Measurements from ENCODE around the gene TRIM29.
A peak's percentile ranks its signal among the peaks of the same experiment; 100 is the strongest.
"Not testable (repeated sequence)": the region's sequence is repeated elsewhere in the genome, so short reads cannot be mapped to it uniquely, and the experiment has no call there.

TRIM29 gene

DNA sequence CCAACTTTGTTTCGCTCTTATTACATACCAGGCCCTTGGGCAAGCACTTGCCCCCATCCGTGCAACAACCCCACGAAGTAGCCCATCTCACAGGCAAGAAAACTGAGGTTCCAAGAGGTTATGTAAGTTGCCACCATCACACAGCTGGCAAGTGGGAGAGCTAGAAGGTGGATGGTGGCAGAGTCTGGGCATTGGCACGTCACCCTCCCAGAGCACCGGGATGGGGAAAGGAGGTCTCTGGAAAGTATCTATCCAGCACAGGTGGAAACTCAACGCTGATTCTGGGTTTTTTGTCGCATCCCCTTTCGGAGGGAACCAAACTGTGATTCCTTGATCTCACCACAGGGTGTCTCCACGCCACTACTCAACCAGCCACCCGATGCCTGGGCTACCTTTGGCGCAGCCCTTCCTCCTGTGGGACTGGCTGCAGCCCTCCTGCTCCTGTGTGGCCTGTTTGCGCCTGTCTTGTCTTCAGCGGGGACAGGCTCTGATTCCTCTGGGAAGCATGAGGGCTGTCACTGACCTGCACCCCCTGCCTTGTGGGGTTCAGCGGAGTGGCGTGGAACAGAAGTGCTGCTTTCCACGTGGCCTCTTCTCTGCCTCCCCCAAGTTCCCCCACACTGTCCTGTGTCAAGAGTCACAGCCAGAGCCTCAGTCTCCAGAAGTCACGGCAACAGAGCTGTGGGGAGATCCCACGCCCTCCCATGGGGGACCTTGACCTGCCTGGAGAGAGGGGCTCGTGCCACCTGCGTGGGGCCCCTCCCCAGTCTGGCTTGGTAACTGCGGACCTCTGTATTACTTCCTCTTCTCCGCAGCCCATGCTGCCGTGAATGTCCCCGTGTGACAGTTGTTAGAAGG, 34.4 kb upstream of the TRIM29 start:
- peak; percentile 31 for DNase-seq

DNA sequence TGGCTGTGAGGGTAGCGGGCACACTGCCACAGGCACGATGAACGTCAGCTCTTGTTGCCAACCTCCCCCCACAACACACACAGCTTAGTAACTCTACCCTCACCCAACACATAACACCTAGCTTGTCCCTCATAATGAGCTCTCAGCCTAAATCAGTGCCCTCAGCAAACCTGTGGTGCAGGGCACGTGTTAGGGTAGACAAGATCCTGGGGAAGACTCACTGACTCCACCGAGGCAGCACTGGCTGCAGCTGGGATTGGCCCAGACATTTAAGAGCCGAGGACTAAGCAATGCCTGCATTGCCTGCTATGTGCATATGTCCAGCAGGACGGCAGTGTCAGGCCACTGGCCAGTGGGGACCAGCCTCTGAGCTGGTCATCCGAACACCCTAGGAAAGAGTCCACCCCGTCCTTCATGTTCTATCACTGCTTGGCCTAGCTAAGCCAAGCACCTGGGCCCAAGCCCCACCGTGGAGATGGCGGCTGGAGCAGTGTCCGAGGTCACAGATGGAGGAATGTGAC, 32.9 kb upstream of the TRIM29 start:
- no peak for DNase-seq

DNA sequence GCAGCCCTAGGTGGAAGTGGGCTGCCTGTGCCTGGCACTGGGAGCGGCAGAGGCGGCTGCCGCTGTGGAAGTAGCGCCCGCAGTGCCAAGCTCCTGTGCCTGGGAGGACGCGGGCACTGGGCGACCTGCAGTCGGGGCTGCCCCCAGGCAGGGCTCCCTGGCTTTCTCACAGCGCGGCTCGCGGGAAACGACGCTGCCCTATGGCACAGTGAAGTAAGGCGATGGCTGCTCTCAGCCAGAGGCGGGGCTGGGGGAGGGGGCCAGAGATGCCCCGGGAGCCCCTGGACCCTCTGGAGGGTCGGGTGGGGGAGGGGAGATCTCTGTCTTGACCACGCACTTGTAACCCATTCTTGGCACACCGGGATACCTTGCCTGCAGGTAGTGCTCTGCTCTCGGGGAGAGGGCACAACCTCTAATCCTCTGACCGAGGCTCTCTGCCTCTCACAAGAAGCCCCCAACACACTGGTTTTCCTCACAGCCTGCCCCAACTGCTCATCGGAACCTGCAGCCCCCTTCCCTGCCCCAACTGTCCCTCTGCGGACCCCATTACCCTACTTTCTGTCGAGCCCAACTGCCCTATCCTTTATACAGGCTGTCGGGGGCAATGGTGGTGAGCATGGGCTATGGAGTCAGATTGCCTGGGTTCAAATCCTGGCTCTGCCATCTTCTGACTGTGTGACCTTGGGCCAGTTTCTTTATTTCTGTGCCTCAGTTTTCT, 32.2 kb upstream of the TRIM29 start:
- no peak for DNase-seq

DNA sequence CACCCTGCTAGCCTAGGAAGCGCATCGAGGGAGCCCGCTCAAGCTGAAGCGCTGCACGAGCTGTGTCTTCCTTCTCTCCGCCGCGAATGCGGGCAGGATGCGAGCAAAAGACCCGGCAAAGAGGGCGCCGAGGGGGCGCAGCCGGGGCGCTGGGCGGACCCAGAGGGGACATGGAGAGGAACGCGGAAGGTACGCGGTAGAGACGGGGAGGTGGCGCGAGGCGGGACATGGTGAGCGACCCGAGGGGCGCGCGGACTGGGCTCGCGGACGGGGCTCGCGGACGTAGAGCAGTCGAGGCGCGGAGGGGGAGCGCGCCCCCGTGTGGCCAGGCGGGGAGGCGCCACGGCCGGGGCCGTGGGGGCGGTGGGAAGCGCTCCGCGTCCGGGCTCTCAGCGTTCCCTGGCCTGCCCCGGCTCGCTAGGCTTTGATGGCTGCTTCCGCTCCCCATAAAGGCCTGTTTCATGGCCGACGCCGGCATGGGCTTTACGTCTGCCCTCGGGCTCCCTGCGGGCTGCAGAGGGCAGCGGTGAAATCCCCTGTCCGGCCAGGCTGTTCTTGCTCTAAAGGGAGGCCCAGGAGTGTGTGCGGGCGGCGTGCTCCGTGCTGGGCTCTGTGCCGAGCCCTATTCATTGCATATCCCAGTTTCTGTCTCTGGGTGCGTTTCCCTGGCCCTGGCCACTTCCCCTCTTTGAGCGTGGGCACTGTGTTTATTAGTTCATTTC, 31.2 kb upstream of the TRIM29 start:
- peak; percentile 57 for DNase-seq

DNA sequence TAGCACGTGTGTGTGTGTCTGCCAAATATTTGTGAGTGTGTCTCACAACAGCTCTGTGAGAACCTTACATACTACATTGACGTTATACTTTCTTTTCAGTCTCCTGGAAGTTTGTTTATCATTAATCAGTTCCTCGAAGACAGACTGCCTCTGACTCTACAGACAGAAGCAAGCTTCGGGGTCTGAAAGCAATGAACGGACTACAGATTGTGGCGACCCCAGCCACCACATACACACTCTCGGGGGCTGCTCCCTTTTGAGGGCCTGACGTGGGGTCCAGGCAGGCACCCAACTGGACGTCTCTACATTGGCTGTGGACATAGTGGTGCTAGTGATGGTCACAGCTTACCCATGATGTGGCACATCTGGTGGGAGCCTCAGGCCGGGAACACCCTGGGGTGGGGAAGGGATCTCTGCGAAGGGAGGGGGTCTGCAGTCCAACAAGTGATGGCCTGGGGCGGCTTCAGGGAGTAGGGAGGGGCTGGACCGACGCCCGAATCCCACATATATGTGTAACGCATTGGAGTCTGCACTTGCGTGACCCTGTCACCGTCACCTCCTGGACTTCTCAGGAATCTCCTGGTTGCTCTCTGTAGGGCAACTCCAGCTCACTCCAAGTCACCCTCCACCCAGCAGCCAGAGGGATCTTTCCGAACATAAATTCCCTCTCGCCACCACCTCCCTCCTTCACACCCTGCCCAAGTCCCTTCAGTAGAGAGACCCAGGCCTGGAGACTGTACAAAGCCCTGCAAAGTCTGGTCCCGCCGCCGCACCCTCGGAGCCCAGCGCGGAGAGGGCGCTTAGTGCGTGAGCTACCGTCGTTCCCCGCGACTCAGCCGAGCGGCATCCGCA, 30.4 kb upstream of the TRIM29 start:
- no peak for DNase-seq

DNA sequence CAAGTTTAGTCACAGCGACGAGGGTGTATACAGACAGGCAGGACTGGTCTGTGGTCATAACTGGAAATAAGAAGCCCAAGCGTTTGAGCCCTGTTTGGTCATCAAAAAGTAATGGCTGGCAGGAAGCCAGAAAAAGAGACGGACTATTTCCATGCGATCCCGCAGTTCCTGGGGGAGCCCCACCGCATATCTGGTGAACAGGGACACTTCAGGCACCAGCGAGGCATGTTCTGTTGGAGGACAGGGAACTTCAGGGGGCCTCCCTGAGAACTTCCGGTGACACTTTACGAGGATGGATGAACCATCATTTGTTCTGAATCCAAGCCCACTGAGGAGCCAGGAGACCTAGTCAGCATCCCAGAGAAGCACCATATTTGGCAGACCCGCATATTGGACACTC, 29.7 kb upstream of the TRIM29 start:
- no peak for DNase-seq

DNA sequence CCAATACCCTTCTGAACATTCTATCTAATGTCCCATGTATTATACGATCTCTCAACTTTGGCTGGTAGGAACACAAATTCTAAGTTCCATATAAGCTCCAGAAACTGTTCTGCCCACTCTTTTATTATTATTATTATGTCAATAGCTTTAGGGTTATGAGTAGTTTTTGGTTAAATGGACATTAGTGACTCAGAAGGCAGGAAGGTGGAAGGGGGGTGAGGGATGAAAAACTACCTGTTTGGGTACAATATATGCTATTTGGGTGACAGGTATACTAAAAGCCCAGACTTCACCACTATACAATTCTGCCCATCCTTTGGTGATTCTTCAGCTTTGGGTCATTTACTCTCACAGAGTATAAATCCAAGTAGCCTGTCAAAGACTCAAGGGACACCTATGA, 22.5 kb upstream of the TRIM29 start:
- DNase-seq = no peak

DNA sequence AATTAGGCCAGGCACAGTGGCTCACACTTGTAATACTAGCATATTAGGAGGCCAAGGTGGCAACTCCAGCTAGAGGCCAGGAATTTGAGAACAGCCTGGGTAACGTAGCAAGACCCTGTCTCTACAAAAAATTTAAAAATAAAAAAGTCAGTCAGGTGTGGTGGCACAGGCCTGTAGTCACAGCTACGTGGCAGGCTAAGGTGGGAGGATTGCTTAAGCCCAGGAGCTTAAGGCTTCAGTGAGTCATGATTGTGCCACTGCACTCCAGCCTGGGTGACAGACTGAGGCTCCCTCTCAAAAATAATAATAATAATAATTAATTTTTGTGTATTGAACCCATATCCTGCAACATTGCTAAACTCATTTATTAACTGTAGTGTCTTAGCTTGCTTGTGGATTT, 15.3 kb upstream of the TRIM29 start:
- DNase-seq = no peak

DNA sequence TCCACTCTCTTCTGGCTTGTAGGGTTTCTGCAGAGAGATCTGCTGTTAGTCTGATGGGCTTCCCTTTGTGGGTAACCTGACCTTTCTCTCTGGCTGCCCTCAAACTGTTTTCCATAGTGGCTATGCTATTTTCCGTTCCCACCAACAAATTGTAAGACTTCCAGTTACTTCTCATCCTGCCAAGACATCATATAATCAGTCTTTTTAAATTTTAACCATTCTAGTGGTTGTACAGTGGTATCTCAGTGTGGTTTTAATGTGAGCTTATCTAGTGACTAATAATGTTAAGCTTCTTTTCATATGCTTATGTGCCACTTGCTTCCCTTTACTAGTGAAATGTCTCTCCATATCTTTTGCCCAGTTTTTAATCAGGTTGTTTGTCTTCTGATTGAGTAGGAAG, 13.6 kb upstream of the TRIM29 start:
- no peak for DNase-seq

DNA sequence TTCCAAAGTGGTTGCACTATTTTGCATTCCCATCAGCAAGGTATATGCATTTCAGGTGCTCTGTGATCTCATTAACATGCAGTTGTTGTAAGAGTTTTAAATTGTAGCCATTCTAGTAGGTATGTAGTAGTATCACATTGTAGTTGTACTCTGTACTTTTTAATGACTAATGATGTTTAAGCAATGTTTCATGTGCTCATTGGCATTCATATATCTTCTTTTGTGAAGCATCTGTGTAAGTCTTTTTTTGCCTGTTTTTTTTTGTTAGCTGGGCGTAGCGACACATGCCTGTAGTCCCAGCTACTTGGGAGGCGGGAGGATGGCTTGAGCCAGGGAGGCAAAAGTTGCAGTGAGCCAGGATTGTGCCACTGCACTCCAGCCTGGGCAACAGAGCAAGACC, 11.3 kb upstream of the TRIM29 start:
- DNase-seq = no peak

DNA sequence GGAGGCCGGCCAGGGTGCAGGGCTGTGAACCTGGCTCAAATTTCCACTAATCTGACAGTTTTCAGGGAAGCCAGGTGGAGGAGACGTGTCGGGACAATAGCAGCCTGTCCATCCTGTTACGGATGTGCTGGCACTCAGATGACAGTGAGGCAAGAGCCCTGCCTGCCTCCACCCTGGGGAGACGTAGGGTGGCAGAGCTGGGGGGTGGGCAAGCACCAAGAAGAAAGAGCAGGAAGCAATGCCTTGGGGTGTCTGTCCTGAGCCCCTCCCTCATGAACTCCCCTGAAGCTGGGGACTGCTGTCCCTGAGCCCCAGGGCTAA, 10.0 kb upstream of the TRIM29 start:
- no peak for DNase-seq

DNA sequence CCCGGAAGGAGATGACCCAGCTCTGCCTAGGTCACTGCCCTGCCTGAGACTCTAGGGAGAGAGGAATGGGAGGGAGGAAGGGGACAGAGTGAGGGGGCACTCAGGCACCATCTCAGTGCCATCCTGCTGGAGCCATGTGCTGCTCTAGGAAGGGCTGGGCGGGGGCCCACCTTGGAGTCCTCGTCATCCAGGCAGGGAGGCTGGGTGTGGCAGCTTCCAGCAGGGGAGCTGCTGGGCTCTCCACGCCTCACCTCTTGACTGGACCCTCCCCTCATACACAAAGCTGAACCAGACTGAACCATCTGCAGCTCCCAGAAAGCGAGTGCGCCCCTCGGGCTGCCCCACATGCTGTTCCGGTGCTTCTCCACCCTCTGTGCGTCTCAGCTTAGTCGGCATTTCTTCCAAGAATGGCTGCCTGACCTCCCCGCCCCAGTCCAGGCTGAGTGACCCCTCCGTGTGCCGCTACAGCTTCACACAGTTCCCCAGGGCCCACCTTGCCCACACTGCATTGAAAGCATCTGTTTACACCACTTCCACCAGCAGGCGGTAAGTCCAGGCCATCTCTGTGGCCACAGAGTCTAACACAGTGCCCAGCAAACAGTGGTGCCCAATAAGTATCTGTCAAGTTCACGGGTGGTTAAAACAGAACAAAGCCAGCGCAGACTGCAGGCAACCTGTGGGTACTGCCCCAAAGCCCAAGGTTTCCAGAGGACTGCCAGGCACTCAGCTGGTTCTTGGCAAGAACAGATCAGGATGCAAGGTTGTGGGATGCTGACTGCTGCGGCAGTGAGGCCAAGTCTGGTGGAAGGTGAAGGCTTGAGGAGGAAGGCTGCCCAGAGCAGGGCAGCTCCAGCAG, 9.4 kb upstream of the TRIM29 start:
- DNase-seq = no peak

DNA sequence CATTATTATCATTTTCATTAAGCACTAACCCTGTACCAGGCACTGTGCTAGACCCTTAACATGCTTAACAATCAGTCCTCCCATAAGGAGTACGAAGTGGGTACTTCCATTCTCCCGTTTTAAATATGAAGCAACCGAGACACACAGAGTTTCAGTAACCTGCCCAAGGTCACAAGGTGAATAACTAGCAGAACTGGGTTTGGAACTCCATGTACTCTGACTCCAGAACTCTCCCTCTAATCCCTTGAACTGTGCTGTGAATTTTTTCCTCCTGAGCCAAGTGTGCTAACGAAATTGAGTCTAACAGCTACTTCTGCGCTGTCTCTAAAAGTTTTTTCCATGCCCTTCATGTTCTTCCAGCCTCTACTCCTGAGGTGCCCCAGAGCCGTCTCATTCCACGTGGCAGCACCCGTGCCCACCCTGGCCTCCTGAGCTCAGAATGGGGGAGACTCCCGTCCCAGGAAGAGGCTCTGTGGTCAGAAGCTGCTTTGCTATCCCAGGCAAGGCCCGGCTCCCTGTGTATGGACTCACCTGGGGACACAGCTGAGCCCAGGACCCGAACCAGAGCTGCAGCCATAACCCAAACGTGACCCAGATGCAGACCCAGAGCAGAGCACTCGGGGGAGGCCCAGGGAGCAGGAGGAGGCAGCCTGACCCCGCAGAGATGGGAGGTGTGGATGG, 8.6 kb upstream of the TRIM29 start:
- DNase-seq = no peak

DNA sequence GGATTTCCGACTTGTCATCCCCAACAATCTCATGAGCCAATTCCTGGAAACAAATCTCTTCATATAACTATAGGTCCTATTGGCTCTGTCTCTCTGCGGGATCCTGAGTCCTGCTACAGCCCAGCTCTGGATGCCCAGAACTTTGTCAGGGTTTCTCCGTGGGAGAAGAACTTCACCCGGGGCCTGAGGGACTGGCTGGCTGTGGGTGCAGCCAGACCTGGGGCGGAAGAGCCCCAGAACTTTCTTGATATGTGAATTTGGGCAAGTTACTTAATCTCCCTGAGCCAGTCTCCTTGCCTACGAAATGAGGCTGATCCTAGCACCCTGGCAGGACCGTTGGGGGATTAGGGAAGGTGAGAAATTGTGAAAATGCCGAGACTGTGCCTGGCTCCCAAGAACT, 6.6 kb upstream of the TRIM29 start:
- DNase-seq = no peak

DNA sequence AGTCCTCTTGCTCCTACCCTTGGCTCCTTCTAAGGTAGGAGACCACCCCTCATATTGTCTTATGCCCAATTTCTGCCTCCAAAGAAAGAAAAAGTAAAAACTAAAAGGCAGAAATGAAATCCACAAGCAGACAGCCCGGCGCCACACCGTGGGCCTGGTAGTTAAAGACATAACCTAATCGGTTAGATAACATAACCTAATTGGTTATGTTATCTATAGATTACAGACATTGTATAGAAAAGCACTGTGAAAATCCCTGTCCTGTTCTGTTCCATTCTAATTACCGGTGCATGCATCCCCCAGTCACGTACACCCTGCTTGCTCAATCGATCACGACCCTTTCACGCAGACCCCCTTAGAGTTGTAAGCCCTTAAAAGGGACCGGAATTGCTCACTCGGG, 5.6 kb upstream of the TRIM29 start:
- DNase-seq = not testable (repeated sequence)

DNA sequence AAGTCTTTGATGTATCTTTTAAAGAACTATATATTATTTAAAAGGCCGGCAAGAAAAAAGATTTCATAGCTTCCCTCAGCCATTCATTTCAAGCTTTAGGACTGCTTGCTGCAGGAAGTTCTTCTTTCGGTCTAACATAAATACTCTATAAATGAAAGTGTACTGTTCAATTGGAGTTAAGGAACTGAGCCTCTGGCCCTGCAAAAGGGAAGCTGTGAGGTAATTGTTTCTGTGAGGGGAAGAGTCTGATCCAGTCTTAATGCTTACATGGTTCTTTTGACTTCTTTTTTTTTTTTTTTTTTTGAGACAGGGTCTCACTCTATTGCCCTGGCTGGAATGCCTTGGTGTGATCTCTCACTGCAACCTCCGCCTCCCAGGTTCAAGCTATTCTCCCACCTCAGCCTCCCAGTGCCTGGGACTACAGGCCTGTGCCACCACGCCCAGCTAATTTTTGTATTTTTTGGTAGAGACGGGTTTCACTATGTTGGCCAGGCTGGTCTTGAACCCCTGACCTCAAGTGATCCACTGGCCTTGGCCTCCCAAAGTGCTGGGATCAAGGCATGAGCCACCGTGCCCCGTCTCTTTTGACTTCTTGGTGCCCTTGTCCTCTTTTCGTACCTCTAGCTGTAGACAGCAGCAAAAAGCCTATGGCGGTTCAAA, 4.7 kb upstream of the TRIM29 start:
- DNase-seq = no peak

DNA sequence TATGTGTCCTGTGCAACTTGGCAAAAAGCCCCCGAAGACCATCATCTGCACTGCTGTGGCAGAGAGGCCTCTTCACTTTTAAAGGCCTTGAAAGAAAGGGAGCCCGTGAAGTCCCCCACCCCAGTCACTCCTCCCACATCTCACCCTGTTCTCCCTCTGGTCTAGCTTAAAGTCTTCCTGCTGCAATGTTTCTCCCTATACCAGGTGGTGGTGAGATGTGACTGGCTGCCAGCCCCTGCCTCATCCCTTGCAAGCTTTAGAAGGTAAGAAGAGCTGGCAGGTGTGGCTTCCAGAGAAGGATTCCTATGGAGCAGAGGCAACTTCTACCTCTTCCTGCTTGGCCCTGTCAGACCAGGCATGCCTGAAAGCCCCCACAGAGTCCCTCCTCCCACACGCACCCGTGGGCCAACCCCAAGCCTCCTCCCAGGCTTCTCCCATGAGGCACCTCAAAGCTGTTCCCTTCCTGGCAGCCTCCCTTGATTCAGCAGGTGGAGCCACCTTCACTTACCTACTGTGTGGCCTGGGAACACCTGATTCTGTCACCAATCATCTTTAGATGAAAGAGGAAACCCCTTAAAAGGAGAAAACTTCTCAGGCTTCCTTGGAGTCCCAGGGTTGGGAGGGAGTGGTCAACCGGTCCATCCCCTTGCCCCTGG, 4.0 kb upstream of the TRIM29 start:
- no peak for DNase-seq

DNA sequence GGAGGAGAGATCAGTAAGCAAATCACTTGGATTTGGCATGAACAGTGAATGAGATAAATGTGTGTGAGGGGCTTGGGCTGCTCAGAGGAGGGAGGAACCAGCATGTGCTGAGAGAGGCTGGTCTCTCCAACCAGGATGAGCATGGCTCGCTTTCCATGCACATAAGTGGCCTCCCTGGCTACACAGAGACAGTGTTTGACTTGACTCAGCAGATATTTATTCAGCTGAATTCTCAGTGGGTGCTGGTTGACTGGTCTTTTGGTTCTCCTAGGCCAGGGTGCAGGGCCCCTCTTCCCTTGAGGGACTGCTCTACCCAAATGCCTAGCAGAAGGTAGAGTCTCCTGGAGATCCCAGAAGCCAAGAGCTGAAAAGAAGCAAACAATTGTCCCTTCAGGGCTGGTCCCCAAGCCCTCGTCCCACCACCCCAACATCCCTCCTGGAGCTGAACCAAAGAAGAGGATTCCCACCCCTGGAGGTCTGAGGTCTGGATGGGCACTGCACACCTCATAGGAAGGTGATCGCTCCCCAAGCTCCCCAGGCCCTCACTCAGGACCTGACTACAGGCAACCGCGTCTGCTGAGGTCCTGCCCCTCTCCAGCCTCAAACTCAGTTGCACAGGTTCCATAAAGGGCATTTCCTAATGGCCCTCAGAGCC, 3.3 kb upstream of the TRIM29 start:
- DNase-seq = no peak

DNA sequence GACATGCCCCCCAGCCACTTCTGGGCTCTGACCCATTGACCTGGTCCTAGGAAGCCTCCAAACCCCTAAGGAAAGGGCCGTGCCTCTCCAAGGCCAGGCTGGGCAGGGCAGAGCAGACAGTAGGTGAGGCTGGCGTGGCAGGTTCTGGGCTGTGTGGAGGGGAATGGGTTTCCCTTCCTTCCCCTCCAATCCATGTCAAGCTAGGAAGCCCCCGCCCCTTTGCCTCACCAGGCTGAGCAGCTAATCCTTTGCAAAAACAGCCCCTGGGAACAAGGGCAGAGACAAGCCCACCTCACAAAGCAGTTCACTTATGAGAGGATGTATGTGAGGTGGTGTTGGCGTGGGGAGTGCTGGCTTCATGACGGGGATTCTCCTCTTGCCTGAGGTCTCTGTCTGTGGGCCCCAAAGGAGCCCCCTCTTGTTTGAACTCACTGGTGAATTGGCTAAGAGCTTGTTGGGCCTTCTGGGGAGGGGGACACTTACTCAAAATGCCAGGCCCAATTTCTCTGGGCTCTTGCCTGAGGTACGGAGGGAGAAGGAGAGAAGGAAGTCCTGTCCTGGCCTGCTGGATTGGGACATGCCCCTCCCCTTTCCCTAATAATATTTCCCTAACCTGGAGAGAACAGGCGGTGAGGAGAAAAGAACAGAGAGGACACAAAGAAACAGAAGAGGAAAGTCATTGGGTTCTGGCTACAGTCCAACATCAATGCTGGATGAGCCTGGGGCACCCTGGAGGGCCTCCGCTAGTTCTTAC, 1.6 kb upstream of the TRIM29 start:
- DNase-seq = no peak
